ENCODE results near the gene ARHGAP26.

Gene ARHGAP26

DNA sequence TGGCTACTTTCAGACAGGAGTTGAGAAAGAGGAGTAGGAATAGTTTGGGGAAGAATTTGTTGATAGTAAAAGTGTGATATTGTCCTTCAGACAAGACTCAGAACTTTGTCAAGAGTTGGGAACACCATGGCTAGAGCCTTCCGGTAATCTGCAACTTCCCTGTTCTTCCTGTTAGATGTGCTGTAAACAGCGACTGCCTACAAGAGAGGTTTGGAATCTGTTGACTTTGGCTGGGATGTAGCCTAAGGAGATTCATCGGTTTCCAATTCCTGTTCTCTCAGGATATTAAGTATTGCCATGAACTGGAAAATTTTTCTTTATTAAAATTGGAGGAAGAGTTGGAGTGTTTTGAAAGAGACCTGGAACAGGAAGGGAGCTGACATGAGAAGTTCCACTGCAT lies 43.9 kb downstream of the ARHGAP26 start:
- DNase-seq (ENCODE audit: low read depth), result no peak

DNA sequence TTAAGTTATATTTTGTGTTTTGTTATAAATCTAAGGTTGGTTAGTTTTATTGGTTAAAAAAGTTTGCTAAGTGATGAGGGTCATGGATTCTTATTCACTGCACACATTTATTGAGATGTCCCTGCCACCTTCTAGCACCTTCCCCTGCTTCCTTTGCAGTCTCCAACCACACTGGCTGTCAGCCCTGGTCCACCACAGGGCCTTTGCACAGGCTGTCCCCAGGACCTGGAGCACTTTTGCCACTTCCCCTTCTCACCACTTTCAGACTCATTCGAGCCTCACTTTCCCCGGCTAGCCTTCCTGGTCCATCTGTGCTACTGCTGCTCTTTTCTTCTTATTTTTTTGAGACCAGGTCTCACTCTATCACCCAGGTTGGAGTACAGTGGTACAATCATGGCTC lies 45.3 kb downstream of the ARHGAP26 start:
- DNase-seq (ENCODE audit: low read depth), result no peak

DNA sequence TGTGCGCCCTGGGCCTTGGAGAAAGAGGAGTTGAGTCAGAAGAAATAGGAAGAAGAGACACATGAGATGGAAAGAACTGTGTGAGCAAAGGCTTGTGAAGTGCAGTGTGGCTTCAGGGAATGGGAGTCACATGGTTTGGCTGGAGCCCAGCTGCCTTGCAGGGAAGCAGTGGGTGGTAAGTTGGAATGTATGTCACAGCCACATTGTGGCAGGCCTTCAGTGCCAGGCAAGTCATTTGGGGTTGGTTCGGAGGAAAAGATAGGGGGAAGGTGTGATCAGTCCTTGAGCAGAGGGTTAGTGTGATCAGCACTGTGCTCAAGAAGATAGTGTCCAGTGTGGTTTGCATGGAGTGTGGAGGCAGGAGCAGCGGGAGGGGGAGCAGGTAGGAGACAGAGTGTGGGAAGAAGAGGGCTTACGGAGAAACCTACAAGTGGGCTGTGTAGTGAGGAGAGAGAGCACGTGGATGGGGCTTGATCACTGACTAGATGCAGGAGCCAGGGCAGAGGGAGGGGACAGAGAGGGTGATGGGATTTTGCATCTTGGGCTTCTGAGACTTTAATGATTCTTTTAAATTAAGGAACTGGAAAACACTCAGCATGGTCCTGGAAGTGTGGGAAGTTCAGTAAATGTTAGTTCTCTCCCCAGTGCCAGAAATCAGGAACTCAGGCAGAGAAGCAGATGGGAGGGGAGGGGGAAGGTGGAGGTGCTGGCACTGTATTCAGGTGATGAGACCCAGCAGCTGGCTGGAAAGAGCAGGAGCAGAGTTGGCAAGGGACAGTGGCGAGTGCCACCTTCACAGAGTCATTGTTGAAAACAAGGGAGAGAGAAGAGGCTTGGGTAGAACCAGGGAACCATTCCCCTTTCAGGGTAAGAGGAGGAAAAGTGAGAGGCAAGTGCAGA lies 46.6 kb downstream of the ARHGAP26 start:
- no peak for DNase-seq (ENCODE audit: low read depth)

GRCh38 chr5:142817949-142818431 lies 47.8 kb downstream of the ARHGAP26 start:
- DNase-seq (ENCODE audit: low read depth), result no peak

- DNase-seq (ENCODE audit: low read depth), result no peak
Measured at GRCh38 chr5:142819292-142819691, 49.1 kb downstream of the ARHGAP26 start.

DNA sequence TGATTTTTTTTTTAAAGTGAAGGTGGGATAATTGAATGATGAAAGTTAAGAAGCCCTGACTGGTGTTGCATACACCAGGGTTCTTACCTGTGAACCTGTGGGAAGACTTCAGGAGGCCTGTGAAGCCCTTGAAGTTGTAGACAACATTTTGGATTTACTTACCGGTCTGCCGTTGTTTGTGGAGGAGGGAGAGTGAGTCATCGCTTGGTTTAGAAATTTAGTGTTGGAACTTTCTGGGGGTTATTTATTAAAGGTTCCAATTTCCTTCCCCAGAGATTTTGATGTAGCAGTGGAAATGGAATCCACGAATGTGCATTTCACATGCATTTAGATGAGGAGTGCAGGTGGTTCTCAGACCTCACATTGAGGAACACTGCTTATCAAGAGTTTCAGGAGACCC lies 49.6 kb downstream of the ARHGAP26 start:
- DNase-seq (ENCODE audit: low read depth), result no peak

DNA sequence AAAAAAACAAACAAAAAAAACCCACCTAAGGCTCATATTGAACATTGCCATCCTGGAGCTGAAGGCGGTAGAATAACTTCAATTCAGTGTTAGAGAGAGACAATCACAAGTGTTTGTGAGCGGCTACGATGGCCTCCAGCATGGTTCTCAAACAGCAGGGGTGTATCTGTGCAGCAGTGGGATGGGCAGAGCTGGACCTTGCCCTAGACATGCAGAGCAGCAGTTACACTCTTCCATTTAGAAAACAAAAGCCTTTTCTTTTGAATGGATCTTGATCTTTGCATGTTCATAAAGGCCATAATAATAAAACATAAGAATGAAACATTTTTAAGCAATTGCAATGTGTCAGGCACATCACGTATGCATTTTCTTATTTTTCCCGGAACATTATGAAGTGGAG lies 50.3 kb downstream of the ARHGAP26 start:
- DNase-seq (ENCODE audit: low read depth), result no peak

DNA sequence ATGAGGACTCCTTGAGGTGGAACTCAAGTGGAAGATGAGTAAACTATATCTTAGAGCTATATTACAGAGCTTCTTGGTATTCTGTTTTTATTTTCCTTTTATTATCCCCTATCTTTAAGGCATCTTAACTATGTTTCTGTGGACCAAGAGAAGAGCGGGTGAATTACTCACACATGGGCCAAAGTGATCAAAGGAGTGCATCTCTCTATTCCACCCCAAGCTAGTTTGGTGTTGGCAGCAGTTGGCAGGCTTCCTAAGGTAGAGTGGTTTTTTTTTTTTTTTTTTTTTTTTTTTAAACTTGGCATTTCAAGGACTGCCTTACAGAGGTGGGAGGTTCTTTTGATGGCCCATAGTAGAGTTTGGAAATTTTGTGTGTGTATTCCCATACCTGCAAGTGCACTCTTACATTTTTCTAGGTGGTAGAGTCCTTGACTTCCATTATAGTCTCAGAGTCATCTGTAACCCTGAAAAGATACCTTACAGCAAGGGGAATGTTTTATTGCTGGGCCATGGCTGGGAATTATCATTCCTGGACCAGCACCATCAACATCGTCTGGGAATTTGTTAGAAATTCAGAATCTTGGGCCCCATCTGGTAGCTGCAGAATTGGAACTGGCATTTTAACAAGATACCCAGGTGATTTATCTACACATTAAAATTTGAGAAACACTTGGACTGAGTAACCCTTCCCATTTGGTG lies 51.0 kb downstream of the ARHGAP26 start:
- DNase-seq (ENCODE audit: low read depth), result no peak

DNA sequence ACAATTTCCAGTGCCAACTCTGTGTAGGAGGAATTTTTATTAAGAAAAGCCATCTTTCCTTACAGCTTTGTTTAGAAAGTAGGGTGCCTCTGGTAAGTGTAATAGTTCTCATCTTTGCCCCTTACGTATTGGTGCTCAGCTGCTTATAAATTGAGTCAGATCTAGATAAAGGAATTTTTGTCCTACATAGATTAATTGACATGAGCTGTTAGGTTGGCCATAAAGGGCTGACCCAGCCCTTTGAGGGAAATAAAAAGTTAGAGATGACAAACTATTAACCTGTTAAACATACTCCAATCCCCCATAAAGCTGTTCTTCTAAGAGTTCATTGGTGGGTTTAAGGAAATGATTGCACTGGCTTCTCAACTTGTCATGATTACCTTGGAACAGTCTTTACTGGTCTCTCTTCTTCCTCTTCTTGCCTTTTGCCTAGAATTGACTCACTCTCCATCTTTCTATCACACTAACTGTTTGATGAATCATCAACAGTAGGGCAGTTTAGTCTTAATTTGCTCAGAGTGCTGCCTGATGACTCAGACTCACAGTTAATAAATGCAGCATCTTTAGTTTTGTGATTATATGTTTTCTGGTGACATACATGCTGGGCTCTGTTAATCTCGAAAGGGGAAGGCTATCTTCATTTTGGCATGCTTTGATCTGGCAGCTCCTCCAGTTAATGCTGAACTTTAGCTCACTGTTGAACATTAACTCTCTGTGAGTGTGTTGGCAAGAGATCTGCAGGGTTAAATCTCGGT lies 51.7 kb downstream of the ARHGAP26 start:
- DNase-seq (ENCODE audit: low read depth), result no peak

DNA sequence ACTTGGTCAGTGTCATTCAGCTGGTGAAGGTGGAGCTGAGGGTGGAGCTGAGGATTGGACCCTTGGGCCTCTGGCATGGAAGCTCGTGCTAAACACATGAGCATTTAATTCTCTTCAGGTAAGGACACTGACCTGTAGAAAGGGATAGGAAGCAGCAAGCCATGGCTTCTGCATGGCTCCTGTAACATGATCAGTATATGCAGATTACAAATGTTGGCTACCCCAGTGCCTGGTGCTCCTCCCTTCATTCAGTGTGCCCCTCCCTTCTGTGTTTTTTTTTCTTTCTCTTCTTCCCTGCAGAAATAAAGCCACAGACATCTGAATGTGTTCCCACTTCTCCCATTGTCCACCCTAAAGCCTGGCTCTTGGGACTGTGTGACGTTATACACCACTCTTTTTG lies 52.9 kb downstream of the ARHGAP26 start:
- DNase-seq (ENCODE audit: low read depth), result no peak

- DNase-seq (ENCODE audit: low read depth), result no peak
Measured at GRCh38 chr5:142823806-142824205, 53.6 kb downstream of the ARHGAP26 start.

GRCh38 chr5:142824391-142824790 lies 54.2 kb downstream of the ARHGAP26 start:
- DNase-seq (ENCODE audit: low read depth), result no peak

DNA sequence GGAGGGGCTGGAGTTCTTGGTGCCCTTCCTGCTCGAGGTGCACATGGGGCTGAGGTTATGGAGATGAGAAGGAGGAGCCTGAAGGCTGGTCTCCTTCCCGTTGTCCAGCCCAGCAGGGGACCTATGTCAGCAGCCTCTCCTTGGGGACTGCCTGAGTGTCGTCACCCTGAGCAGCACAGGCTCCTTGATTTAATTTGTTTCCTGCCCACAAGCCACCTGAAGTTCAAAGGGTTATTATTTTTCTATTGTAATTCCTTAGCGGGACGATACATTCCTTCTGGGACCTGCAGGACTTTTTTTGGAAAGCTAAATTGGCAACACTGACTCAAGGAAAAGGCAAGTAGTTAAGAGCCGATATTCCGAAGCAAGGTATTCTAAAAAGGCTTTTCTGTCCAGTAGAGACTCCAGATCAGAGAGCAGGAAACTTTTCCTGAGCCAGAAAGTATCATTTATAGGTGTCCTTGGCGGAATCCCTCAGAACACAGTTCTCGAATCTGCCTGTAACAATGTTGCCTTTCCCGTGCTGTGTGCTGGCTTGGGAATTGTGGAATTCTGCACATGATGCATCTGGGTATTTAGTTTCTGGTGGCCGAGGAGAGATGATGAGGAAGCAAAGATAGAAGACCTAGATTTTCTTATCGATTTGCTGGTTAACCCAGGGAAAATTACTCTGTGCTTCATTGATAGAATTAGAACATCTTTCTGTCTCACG lies 55.4 kb downstream of the ARHGAP26 start:
- no peak for DNase-seq (ENCODE audit: low read depth)

GRCh38 chr5:142826093-142826492 lies 55.9 kb downstream of the ARHGAP26 start:
- DNase-seq (ENCODE audit: low read depth), result no peak

DNA sequence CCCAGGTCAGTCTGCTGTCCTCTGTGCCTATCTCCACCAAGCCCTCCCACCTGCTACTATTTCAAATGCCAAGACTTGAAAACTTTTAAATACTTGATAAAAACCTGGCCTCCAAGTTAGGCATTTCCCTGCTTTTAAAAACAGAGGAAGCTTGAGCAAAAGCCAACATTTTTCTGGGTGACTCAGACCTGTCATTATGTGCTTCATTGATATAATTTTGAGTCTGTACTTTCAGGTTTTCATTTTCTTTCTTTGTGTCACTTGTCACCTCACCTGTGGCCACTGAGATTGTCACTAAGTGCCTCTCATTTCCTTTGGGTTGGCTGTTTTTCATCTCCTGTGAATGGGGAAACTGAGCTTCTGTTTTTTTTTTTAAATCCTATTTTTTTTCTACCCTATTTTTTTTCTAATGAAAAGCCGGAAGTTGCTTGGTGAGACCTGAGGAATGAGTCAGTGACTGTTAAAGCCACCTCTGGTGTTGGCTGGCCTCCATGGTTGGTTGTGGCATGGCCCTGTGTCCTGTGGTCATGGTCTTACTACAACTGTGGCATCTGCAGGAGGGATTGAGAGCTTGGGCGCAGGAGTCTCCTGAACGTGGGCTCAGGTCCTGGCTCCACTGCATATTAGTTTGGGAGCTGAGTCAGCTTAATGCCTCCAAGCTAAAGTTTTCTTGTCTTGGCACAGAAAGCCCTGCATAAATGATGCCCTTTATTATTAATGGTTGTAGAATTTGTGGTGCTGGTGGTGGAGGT lies 56.7 kb downstream of the ARHGAP26 start:
- DNase-seq (ENCODE audit: low read depth), result no peak

DNA sequence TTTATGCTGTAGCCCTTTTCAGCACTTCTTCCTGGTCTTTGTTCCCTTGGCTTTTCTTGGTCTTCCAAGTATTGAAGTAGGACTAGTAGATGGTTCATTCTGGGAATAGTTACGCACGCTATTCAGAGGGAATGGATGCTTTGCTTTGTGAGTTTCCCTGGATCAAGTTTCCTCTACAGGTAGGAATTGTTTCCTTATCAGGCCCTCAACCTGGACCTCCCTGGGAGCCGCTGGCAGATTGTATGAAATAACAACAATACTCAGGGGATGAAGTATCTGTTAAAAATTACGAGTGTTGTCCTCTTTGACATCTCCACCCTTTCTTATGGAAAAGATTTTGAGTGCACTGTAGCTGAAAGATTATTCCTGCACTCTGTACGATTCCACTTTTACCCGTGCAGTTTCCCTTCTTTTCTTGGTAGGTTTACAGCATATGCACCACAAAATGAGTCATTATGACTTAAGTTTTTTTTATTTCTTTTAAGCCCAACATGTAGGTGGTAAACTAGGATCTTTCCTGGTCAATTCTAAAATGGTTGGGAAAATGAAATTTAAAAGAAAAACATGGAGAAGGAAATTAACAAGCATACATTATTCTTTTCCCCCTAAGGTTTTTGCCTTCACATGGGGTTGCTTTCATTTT lies 57.9 kb downstream of the ARHGAP26 start:
- DNase-seq (ENCODE audit: low read depth), result no peak

DNA sequence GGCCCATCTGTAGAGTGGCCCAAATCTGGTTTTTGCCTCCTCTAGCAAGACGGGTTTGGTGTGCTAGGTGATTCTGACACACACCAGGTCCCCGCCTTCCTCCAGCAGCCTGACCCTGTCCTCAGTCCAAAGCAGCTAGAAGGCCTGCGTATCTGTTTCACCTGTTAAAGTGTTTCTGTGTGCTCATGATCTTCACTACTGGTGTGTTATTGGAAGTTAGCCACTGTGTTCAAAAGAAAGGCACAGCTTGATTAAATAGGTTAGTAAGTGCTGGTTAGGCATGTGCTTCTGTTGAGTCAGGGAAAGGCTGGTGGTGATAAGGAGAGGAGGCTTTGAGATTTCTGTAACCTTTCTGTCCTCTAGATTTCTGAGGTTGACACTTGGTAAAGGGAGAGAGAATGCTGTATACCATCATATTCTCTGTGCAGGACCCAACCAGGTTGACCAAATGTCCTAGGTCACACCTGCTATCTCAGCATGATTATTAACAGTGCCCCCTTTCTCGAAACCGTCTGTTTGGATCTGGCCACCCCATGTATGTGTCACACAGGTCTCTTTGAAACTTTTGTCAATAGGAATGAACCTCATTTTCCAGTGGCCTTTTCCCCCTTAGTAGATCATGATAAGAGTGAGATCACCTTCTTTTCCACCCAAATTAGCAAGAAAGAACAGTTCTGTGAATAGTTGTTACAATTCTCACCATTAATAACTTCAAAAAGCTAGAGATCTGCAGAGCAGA lies 58.8 kb downstream of the ARHGAP26 start:
- DNase-seq (ENCODE audit: low read depth), result no peak

GRCh38 chr5:142829801-142830220 lies 59.6 kb downstream of the ARHGAP26 start:
- no peak for DNase-seq (ENCODE audit: low read depth)

DNA sequence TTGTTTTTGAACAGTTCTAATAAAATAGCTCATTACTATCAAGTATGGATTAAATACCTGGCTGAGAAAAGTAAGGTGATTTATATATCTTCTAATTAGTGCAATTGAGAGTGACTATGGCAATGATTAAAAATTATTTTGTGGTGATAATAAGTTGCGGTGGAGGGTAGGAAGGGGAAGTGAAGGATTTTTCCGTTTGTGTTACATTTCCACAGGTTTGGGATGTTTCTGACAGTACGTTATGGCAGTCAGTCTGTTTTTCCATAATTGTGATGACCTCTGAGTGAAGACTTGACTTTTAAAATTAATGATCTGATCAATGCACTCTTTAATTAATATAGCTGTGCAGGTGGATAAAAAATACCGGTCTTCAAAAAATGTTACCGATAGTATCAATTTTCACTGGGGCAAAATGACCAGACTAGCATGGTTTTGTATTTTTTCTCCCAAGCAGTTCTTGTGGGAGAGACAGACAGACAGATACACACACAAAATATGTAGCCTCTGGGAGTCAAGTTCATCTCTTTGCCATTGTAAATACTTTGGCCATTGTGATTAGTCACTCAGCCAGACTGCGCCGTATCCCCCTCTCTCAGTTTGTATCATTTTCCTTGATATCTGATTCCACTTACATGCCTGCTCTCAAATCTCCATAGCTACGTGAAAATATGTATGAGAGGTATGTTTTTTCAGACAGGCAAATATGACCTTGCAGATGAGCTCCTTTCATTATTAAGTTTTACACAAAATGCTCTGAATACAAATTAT lies 60.2 kb downstream of the ARHGAP26 start:
- no peak for DNase-seq (ENCODE audit: low read depth)
